Immature natural killer cell (primary cell): ENCODE measurements around the gene FEM1B. TPM values are rescaled to one million over a fixed set of nuclear protein-coding genes. Genes with fewer than 3 reads are reported as not detected.
A peak's percentile ranks its signal among the peaks of the same experiment; 100 is the strongest.

ENCODE experiments used
- DNase-seq, 3 donors: peaks; one replicate each; pipeline ENCODE4 v3.0.0; 2022; ENCODE audit warnings: mixed read lengths in 1 of 3
- H3K27ac Mint-ChIP-seq, 6 donors: one replicate each; pipeline ENCODE4 v1.8.0; 2020; ENCODE audit warnings: mixed read lengths in 6 of 6, mild to moderate bottlenecking in 5 of 6, inconsistent platforms in 4 of 6, moderate library complexity in 3 of 6
- H3K27me3 Mint-ChIP-seq, 3 donors: one replicate each; pipeline ENCODE4 v1.8.0; 2020 to 2021; ENCODE audit warnings: low read depth in 3 of 3, mild to moderate bottlenecking in 3 of 3, mixed read lengths in 3 of 3, moderate library complexity in 3 of 3, inconsistent platforms in 1 of 3
- H3K36me3 Mint-ChIP-seq, 3 donors: one replicate each; pipeline ENCODE4 v1.8.0; 2020; ENCODE audit warnings: mixed read lengths in 3 of 3, inconsistent platforms in 2 of 3, mild to moderate bottlenecking in 2 of 3
- H3K4me1 Mint-ChIP-seq, 2 donors: one replicate each; pipeline ENCODE4 v1.8.0; 2020; ENCODE audit warnings: inconsistent platforms in 2 of 2, mild to moderate bottlenecking in 2 of 2, mixed read lengths in 2 of 2, moderate library complexity in 1 of 2
- H3K4me3 Mint-ChIP-seq, 5 donors: one replicate each; pipeline ENCODE4 v1.8.0; 2020; ENCODE audit warnings: mild to moderate bottlenecking in 5 of 5, mixed read lengths in 5 of 5, inconsistent platforms in 3 of 5, moderate library complexity in 3 of 5
- H3K9me3 Mint-ChIP-seq, 6 donors: one replicate each; pipeline ENCODE4 v1.8.0; 2020; ENCODE audit warnings: mild to moderate bottlenecking in 6 of 6, mixed read lengths in 6 of 6, inconsistent platforms in 4 of 6, moderate library complexity in 3 of 6
- polyA plus RNA-seq, 3 donors: library from polyadenylated mRNA; unstranded; fragments of 300-500 nt; fragmentation: Illumina TruSeq; gene quantifications; one replicate each; pipeline ENCODE4 v1.2.3, GENCODE V29; 2021

Gene FEM1B
- polyA plus RNA-seq, 3 donors from 2014 or later: 6.1 to 25.9 (median 18.4) TPM

GRCh38 chr15:68241088-68241935, 36.2 kb upstream of the FEM1B start:
- Mint-ChIP-seq H3K9me3 (peaks cover 3 to 25% (median 6%) of the 10 kb centered on the region in 6 donors), H3K4me1 (no peaks in the 10 kb centered on the region), H3K27me3 (peaks cover 1 to 5% (median 5%) of the 10 kb centered on the region in 3 donors), H3K36me3 (peaks cover 0 to 7% (median 4%) of the 10 kb centered on the region in 3 donors), H3K27ac (no peak overlapping the region), H3K4me3 (no peak overlapping the region)
- no peak for DNase-seq

GRCh38 chr15:68244235-68244634, 33.3 kb upstream of the FEM1B start:
- H3K36me3 Mint-ChIP-seq: peaks cover 0 to 7% (median 4%) of the 10 kb centered on the region in 3 donors
- H3K27ac Mint-ChIP-seq: no peak overlapping the region
- DNase-seq: no peak
- H3K4me1 Mint-ChIP-seq: no peaks in the 10 kb centered on the region
- H3K4me3 Mint-ChIP-seq: no peak overlapping the region
- peaks cover 3 to 25% (median 6%) of the 10 kb centered on the region in 6 donors for H3K9me3 Mint-ChIP-seq
- H3K27me3 Mint-ChIP-seq: peaks cover 0 to 5% (median 4%) of the 10 kb centered on the region in 3 donors

DNA sequence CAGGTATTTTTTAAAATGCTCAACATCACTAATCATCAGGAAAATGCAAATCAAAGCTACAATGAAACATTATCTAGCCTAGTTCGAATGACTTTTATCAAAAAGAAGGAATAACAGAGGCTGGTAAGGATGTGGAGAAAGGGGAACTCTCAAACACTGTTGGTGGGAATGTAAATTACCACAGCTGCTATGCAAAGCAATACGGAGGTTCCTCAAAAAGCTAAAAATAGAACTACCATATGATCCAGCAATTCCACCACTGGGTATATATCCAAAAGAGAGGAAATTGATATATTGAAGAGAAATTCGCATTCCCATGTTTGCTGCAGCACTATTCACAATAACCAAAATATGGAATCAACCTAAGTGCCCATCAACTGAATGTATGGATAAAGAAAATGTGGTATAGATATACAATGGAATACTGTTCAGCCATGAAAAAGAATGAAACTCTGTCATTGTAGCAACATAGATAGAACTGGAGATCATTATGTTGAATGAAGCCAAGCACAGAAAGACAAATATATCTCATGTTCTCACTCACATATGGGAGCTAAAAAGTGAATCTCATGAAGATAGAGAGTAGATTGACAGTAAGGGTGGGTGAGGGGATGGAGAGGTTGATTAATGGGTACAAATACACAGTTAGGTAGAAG, 28.4 kb upstream of the FEM1B start:
- Mint-ChIP-seq H3K27me3 (peaks cover 2 to 6% (median 3%) of the 10 kb centered on the region in 3 donors), H3K4me1 (no peaks in the 10 kb centered on the region), H3K4me3 (no peak overlapping the region)

GRCh38 chr15:68252925-68253534, 24.5 kb upstream of the FEM1B start:
- H3K27ac Mint-ChIP-seq: no peak overlapping the region
- no peaks in the 10 kb centered on the region for H3K36me3 Mint-ChIP-seq
- no peak overlapping the region for H3K4me3 Mint-ChIP-seq
- DNase-seq: peak; percentile 25 to 41 (median 28)
- H3K9me3 Mint-ChIP-seq: peaks cover 0 to 1% (median 0%) of the 10 kb centered on the region in 6 donors
- H3K4me1 Mint-ChIP-seq: peaks cover 0 to 7% of the 10 kb centered on the region in 2 donors
- peaks cover 2 to 16% (median 3%) of the 10 kb centered on the region in 3 donors for H3K27me3 Mint-ChIP-seq

More for the DNA sequence above, 28.4 kb upstream of the FEM1B start:
- no peak for DNase-seq
- H3K27ac Mint-ChIP-seq: no peak overlapping the region
- peaks cover 0 to 7% (median 4%) of the 10 kb centered on the region in 6 donors for H3K9me3 Mint-ChIP-seq
- peaks cover 0 to 4% (median 0%) of the 10 kb centered on the region in 3 donors for H3K36me3 Mint-ChIP-seq

GRCh38 chr15:68256675-68257450, 20.7 kb upstream of the FEM1B start:
- peaks cover 2 to 12% (median 3%) of the 10 kb centered on the region in 3 donors for H3K27me3 Mint-ChIP-seq
- DNase-seq: peak in 2 of 3 donors; percentile 16 to 22
- no peaks in the 10 kb centered on the region for H3K36me3 Mint-ChIP-seq
- H3K4me3 Mint-ChIP-seq: peak overlapping the region; percentile 44 to 76 (median 64)
- H3K27ac Mint-ChIP-seq: no peak overlapping the region
- H3K4me1 Mint-ChIP-seq: peaks cover 0 to 7% of the 10 kb centered on the region in 2 donors
- peaks cover 0 to 1% (median 0%) of the 10 kb centered on the region in 6 donors for H3K9me3 Mint-ChIP-seq

DNA sequence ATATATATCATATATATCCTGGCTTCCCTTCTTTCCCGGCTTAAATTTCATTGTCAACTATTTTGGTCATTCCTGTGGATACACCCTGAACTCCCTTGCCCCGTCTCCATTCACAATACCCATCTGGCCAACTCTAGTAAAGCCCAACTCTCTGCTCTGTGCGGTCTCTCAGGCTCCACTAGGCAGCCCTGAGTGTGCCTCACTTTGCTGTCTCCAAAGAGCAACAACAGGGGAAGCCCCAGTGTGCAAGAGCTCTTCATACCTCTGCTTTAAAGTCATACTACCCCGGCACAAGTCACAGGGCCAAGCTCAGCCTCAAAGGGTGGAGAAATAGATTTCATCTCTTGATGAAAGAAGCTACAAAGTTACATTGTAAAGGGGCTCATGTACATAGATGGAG, 18.9 kb upstream of the FEM1B start:
- Mint-ChIP-seq H3K27me3 (peaks cover 3 to 14% (median 3%) of the 10 kb centered on the region in 3 donors), H3K4me3 (no peak overlapping the region), H3K27ac (no peak overlapping the region), H3K4me1 (peaks cover 0 to 7% of the 10 kb centered on the region in 2 donors), H3K36me3 (no peaks in the 10 kb centered on the region), H3K9me3 (peaks cover 0 to 1% (median 0%) of the 10 kb centered on the region in 6 donors)
- no peak for DNase-seq

DNA sequence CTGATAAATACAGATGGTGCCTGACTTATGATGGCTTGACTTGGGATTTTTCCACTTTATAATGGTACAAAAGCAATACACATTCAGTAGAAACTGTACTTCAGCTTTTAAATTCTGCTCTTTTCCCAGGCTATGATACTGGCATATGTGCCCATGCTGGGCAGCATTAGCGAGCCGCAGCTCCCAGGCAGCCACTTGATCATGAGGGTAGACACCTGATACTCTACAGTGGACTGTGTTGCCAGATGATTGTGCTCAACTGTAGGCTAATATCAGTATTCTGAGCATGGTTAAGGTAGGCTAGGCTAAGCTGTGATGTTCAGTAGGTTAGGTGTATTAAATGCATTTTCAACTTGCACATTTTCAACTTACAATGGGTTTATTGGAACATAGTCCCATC, 17.7 kb upstream of the FEM1B start:
- no peak for DNase-seq
- Mint-ChIP-seq H3K36me3 (no peaks in the 10 kb centered on the region), H3K4me3 (no peak overlapping the region), H3K9me3 (no peaks in the 10 kb centered on the region), H3K27me3 (peaks cover 0 to 14% (median 3%) of the 10 kb centered on the region in 3 donors), H3K4me1 (peaks cover 0 to 7% of the 10 kb centered on the region in 2 donors), H3K27ac (no peak overlapping the region)

DNA sequence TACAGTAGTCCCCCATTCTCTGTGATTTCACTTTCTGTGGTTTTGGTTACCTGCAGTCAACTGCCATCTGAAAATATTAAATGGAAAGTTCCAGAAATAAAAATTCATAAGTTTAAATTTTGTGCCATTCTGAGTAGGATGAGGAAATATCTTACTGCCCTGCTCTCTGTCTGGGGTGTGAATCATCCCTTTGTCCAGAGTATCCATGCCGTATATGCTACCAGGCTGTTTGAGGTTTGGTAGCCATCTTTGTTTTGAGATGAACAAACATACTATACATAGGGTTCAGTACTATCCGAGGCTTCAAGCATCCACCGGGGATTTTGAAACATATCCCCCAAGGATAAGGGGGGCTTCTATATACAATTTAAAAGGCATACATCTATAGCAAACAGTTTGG, 16.3 kb upstream of the FEM1B start:
- H3K36me3 Mint-ChIP-seq: no peaks in the 10 kb centered on the region
- H3K27me3 Mint-ChIP-seq: peaks cover 0 to 5% (median 3%) of the 10 kb centered on the region in 3 donors
- H3K27ac Mint-ChIP-seq: no peak overlapping the region
- no peak overlapping the region for H3K4me3 Mint-ChIP-seq
- peaks cover 0 to 7% of the 10 kb centered on the region in 2 donors for H3K4me1 Mint-ChIP-seq
- DNase-seq: no peak
- H3K9me3 Mint-ChIP-seq: no peaks in the 10 kb centered on the region

GRCh38 chr15:68261980-68262379, 15.6 kb upstream of the FEM1B start:
- Mint-ChIP-seq H3K9me3 (no peaks in the 10 kb centered on the region), H3K36me3 (no peaks in the 10 kb centered on the region), H3K4me3 (no peak overlapping the region), H3K27ac (no peak overlapping the region), H3K4me1 (peaks cover 0 to 5% of the 10 kb centered on the region in 2 donors), H3K27me3 (peaks cover 0 to 4% (median 3%) of the 10 kb centered on the region in 3 donors)
- no peak for DNase-seq

DNA sequence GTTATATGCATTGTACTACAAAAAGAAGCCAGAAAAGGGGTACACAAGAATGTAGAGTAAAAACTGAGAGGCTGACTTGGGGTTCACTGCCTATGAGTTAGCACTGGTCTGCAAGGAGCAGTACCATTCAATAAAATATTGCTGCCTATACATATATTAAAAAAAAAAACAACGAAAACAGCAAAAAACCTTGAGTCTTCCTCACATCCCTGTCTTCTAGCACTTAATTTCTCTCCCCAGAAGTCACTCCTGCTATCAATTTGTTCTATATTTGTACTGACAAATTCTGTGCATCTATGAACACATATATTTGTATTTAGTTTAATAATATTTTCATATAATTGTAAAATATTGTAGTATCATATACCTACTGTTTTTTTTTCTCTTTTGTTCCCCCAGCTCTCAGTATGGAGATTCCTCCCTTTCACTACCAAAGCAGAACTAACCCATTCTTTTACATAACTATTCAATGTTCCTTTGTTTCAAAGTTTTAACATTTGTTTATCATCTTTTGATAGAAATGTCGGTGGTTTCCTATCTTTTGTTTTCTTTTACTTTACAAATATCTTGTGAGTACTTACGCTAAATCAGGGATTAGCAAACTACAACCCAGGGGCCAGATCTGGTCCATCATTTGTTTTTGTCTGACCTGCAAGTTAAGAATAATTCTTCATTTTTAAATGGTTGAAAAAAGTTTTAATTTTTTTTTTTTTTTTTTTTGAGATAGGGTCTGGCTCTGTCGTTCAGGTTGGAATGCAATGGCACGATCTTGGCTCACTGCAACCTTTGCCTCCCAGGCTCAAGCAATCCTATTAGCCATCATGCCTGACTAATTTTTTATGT, 14.8 kb upstream of the FEM1B start:
- no peaks in the 10 kb centered on the region for H3K9me3 Mint-ChIP-seq
- no peak for DNase-seq
- H3K27ac Mint-ChIP-seq: no peak overlapping the region
- no peaks in the 10 kb centered on the region for H3K36me3 Mint-ChIP-seq
- H3K27me3 Mint-ChIP-seq: peaks cover 0 to 4% (median 3%) of the 10 kb centered on the region in 3 donors
- H3K4me1 Mint-ChIP-seq: no peaks in the 10 kb centered on the region
- H3K4me3 Mint-ChIP-seq: no peak overlapping the region

DNA sequence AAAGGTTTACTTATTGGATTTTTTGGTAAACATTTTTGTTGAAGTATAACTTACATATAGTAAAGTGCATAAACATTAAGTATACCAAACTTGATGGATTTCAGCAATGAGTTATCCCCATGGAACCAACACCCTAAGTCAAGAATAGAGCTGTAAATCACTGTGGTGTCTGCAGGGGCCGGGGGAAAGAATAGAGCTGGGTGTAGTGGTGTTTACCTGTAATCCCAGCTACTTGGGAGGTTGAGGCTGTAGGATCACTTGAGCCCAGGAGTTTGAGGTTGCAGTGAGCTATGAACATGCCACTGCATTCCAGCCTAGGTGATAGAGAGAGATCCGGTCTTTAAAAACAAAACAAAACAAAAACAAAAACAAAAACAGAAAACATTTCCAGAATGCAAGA, 13.3 kb upstream of the FEM1B start:
- Mint-ChIP-seq H3K4me1 (no peaks in the 10 kb centered on the region), H3K27ac (no peak overlapping the region), H3K4me3 (no peak overlapping the region), H3K9me3 (no peaks in the 10 kb centered on the region), H3K27me3 (peaks cover 0 to 11% (median 3%) of the 10 kb centered on the region in 3 donors), H3K36me3 (no peaks in the 10 kb centered on the region)
- no peak for DNase-seq

DNA sequence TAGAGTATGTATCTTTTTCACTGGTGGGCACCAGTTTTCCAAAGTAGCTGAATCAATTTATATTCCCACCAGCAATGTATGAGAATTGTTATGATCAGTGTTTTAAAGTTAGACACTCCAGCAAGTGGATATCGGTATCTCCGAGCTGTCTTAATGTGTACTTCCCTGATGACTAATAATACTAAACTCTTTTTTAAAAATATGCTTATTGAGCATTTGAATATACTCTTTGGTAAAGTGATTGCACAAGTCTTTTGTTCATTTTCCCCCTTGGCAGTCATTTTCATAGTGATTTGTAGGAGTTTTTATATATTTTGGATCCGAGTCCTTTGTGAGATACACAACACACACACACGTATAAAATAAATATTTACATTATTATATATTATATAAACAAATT, 12.5 kb upstream of the FEM1B start:
- H3K4me3 Mint-ChIP-seq: no peak overlapping the region
- H3K27me3 Mint-ChIP-seq: peaks cover 0 to 11% (median 3%) of the 10 kb centered on the region in 3 donors
- no peak overlapping the region for H3K27ac Mint-ChIP-seq

More for the DNA sequence above, 12.5 kb upstream of the FEM1B start:
- Mint-ChIP-seq H3K36me3 (no peaks in the 10 kb centered on the region), H3K4me1 (no peaks in the 10 kb centered on the region), H3K9me3 (no peaks in the 10 kb centered on the region)
- no peak for DNase-seq
